Measurements from ENCODE around the gene LCE3B.

DNA sequence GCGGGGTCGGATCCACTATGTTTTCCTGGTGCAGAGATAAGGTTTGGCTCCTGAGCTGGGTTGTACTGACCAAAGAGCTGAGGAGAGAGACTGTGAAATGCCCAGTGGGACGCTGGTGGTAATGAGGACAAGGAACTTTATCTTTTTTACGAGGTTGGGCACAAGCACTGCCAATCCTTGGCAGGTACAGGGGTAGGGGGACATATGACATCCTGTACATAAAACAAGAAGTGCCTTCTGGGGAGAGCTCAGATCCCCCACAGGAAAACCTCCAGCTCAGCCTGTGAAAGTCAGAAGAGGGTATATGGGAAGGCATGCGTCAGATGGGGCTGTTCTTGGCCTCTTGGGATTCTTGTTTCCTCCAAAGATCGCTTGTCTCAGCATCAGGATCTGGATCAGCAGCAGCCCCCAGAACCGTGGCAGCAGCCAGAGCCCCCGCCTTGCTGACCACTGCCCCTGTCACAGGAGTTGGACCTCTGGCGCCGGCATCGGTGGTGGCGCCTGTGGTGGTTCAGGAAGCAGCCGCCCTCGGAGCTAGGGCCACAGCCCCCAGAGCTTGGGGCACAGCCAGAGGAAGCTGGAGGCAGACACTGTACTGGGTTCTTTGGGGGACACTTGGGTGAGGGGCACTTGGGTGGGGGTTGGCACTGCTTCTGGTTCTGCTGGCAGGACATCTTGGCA, 47.9 kb upstream of the LCE3B start:
- no peak for TF ChIP-seq EZH2 (IDR thresholded peaks at IDR 0.05; ENCODE audit: borderline replicate concordance, insufficient read depth, low read depth, low read length, poor library complexity, severe bottlenecking)
- TF ChIP-seq, protein P1, sequence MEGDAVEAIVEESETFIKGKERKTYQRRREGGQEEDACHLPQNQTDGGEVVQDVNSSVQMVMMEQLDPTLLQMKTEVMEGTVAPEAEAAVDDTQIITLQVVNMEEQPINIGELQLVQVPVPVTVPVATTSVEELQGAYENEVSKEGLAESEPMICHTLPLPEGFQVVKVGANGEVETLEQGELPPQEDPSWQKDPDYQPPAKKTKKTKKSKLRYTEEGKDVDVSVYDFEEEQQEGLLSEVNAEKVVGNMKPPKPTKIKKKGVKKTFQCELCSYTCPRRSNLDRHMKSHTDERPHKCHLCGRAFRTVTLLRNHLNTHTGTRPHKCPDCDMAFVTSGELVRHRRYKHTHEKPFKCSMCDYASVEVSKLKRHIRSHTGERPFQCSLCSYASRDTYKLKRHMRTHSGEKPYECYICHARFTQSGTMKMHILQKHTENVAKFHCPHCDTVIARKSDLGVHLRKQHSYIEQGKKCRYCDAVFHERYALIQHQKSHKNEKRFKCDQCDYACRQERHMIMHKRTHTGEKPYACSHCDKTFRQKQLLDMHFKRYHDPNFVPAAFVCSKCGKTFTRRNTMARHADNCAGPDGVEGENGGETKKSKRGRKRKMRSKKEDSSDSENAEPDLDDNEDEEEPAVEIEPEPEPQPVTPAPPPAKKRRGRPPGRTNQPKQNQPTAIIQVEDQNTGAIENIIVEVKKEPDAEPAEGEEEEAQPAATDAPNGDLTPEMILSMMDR (IDR thresholded peaks at IDR 0.05), result no peak

Data from B cell (primary cell).